Measurements from ENCODE around the gene SRGAP3.

DNA sequence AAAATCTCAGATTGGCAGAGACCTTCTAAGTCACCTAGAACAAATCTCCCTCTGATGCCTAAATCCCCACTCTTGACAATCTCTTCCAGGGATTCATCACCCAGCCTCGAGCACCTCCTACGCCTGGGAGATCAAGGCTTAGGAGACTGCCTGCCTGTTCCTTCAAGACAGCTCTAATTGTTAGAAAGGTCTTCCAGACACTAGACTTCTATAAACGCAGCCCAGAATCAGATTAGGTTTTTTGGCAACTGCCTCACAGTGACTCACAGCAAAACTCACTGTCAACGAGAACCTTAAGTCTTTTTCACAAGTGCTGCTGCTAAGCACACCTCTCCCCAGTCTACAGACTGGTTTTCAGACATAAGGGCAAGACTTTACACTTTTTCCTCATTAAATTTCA, 23.1 kb downstream of the SRGAP3 start:
- TF ChIP-seq, protein P1, sequence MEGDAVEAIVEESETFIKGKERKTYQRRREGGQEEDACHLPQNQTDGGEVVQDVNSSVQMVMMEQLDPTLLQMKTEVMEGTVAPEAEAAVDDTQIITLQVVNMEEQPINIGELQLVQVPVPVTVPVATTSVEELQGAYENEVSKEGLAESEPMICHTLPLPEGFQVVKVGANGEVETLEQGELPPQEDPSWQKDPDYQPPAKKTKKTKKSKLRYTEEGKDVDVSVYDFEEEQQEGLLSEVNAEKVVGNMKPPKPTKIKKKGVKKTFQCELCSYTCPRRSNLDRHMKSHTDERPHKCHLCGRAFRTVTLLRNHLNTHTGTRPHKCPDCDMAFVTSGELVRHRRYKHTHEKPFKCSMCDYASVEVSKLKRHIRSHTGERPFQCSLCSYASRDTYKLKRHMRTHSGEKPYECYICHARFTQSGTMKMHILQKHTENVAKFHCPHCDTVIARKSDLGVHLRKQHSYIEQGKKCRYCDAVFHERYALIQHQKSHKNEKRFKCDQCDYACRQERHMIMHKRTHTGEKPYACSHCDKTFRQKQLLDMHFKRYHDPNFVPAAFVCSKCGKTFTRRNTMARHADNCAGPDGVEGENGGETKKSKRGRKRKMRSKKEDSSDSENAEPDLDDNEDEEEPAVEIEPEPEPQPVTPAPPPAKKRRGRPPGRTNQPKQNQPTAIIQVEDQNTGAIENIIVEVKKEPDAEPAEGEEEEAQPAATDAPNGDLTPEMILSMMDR (IDR thresholded peaks at IDR 0.05), result no peak
- no peak for TF ChIP-seq ZFX (IDR thresholded peaks at IDR 0.05; ENCODE audit: borderline replicate concordance)
